H9 (cell line): ENCODE results near the gene GCNA. TPM values are rescaled to one million over a fixed set of nuclear protein-coding genes. Genes with fewer than 3 reads are reported as not detected.

Source experiments
- DNase-seq: peaks from one replicate; pipeline ENCODE4 v3.0.0-alpha.2; 2017
- H2AFZ ChIP-seq: one replicate; pipeline ENCODE4 v1.6.1; 2013; ENCODE audit warnings: mild to moderate bottlenecking, low read length, control low read depth, moderate library complexity
- H2AK5ac ChIP-seq: 2 replicates; pipeline ENCODE4 v1.6.1; 2013; ENCODE audit warnings: low read length, control low read depth, mixed read lengths; ENCODE audit not compliant: insufficient read length
- H2BK120ac ChIP-seq: one replicate; pipeline ENCODE4 v1.6.1; 2013; ENCODE audit warnings: low read depth, mild to moderate bottlenecking, low read length, control low read depth, inconsistent platforms; ENCODE audit not compliant: poor library complexity, severe bottlenecking
- H2BK12ac ChIP-seq: 2 replicates; pipeline ENCODE4 v1.6.1; 2013; ENCODE audit warnings: low read length, control low read depth, mixed read lengths, low read depth; ENCODE audit not compliant: insufficient read length
- H2BK15ac ChIP-seq: 2 replicates; pipeline ENCODE4 v1.6.1; 2013; ENCODE audit warnings: low read depth, low read length, control low read depth
- H2BK20ac ChIP-seq: one replicate; pipeline ENCODE4 v1.6.1; 2013; ENCODE audit warnings: low read depth, mild to moderate bottlenecking, low read length, control low read depth, inconsistent platforms; ENCODE audit not compliant: poor library complexity, severe bottlenecking
- H2BK5ac ChIP-seq: 2 replicates; pipeline ENCODE4 v1.6.1; 2013; ENCODE audit warnings: low read length, control low read depth, mixed read lengths; ENCODE audit not compliant: insufficient read length
- H3K14ac ChIP-seq: 2 replicates; pipeline ENCODE4 v1.6.1; 2013; ENCODE audit warnings: low read length, control low read depth; ENCODE audit not compliant: insufficient read depth
- H3K18ac ChIP-seq: 2 replicates; pipeline ENCODE4 v1.6.1; 2013; ENCODE audit warnings: low read depth, mild to moderate bottlenecking, mixed read lengths, low read length, control low read depth; ENCODE audit not compliant: insufficient read length
- H3K23ac ChIP-seq: 2 replicates; pipeline ENCODE4 v1.6.1; 2013; ENCODE audit warnings: low read length, control low read depth, mixed read lengths, low read depth; ENCODE audit not compliant: insufficient read length
- H3K23me2 ChIP-seq: 2 replicates; pipeline ENCODE4 v1.6.1; 2013; ENCODE audit warnings: low read depth, mild to moderate bottlenecking, mixed read lengths, low read length, control low read depth; ENCODE audit not compliant: insufficient read length, poor library complexity, severe bottlenecking
- H3K27ac ChIP-seq: 2 replicates; pipeline ENCODE4 v1.5.1; 2013; ENCODE audit warnings: low read length, control low read depth, mixed read lengths, low read depth; ENCODE audit not compliant: insufficient read length
- H3K27me3 ChIP-seq: 2 replicates; pipeline ENCODE4 v1.6.1; 2013; ENCODE audit warnings: low read length, control low read depth, inconsistent platforms; ENCODE audit not compliant: insufficient read depth
- H3K4ac ChIP-seq: 2 replicates; pipeline ENCODE4 v1.6.1; 2013; ENCODE audit warnings: low read depth, mild to moderate bottlenecking, control low read depth, inconsistent platforms, low read length, moderate library complexity
- H3K4me1 ChIP-seq: 2 replicates; pipeline ENCODE4 v1.6.1; 2013; ENCODE audit warnings: low read length, control low read depth, inconsistent platforms; ENCODE audit not compliant: insufficient read depth
- H3K4me2 ChIP-seq: 2 replicates; pipeline ENCODE4 v1.6.1; 2013; ENCODE audit warnings: low read length, control low read depth, mixed read lengths; ENCODE audit not compliant: insufficient read length, insufficient read depth
- H3K56ac ChIP-seq: 2 replicates; pipeline ENCODE4 v1.6.1; 2013; ENCODE audit warnings: low read depth, mild to moderate bottlenecking, mixed read lengths, low read length, control low read depth; ENCODE audit not compliant: insufficient read length
- H3K79me1 ChIP-seq: 2 replicates; pipeline ENCODE4 v1.6.1; 2013; ENCODE audit warnings: low read depth, mild to moderate bottlenecking, moderate library complexity, low read length, control low read depth, inconsistent platforms; ENCODE audit not compliant: insufficient read depth, poor library complexity, severe bottlenecking
- H3K79me2 ChIP-seq: 2 replicates; pipeline ENCODE4 v1.6.1; 2013; ENCODE audit warnings: low read length, control low read depth, inconsistent platforms; ENCODE audit not compliant: insufficient read depth
- H3K9ac ChIP-seq: 2 replicates; pipeline ENCODE4 v1.6.1; 2013; ENCODE audit warnings: low read length, control low read depth, mixed read lengths; ENCODE audit not compliant: insufficient read length; ENCODE audit errors: extremely low read depth
- H3K9me3 ChIP-seq: one replicate; pipeline ENCODE4 v1.6.1; 2013; ENCODE audit warnings: low read depth, low read length, inconsistent platforms; ENCODE audit not compliant: control insufficient read depth
- H3T11ph ChIP-seq: one replicate; pipeline ENCODE4 v1.6.1; 2013; ENCODE audit warnings: mild to moderate bottlenecking, low read length, control low read depth, inconsistent platforms
- H4K20me1 ChIP-seq: one replicate; pipeline ENCODE4 v1.6.1; 2013; ENCODE audit not compliant: control insufficient read depth, insufficient read length, insufficient read depth
- H4K5ac ChIP-seq: 2 replicates; pipeline ENCODE4 v1.6.1; 2013; ENCODE audit warnings: low read depth, mild to moderate bottlenecking, mixed read lengths, low read length, control low read depth; ENCODE audit not compliant: insufficient read length
- H4K8ac ChIP-seq: replicated peaks from 2 replicates; pipeline ENCODE4 v1.6.1; 2013; ENCODE audit warnings: low read length, control low read depth, mixed read lengths, low read depth; ENCODE audit not compliant: insufficient read length
- H4K91ac ChIP-seq: 2 replicates; pipeline ENCODE4 v1.6.1; 2013; ENCODE audit warnings: low read depth, mild to moderate bottlenecking, moderate library complexity, mixed read lengths, low read length, control low read depth; ENCODE audit not compliant: insufficient read length
- H3K27ac Mint-ChIP-seq, 3 experiments: 2 replicates in 2 of 3; 3 replicates in 1 of 3; pipeline ENCODE4 v1.8.0; 2020 to 2021; ENCODE audit warnings: mixed read lengths in 3 of 3, mild to moderate bottlenecking in 1 of 3, moderate library complexity in 1 of 3
- H3K27me3 Mint-ChIP-seq: 2 replicates; pipeline ENCODE4 v1.8.0; 2021; ENCODE audit warnings: low read depth, mild to moderate bottlenecking, moderate library complexity, mixed read lengths
- H3K36me3 Mint-ChIP-seq, 3 experiments: 2 replicates in 2 of 3; 3 replicates in 1 of 3; pipeline ENCODE4 v1.8.0; 2020 to 2021; ENCODE audit warnings: low read depth in 3 of 3, mixed read lengths in 3 of 3; ENCODE audit not compliant: insufficient read depth in 1 of 3
- H3K4me1 Mint-ChIP-seq, 2 experiments: 2 replicates each; pipeline ENCODE4 v1.8.0; 2020; ENCODE audit warnings: mixed read lengths in 2 of 2
- H3K4me3 Mint-ChIP-seq, 2 experiments: 2 replicates in 1 of 2; 3 replicates in 1 of 2; pipeline ENCODE4 v1.8.0; 2020 to 2021; ENCODE audit warnings: mild to moderate bottlenecking in 2 of 2, mixed read lengths in 2 of 2, moderate library complexity in 1 of 2
- H3K9me3 Mint-ChIP-seq, 2 experiments: 2 replicates in 1 of 2; 3 replicates in 1 of 2; pipeline ENCODE4 v1.8.0; 2020; ENCODE audit warnings: mild to moderate bottlenecking in 2 of 2, mixed read lengths in 2 of 2, moderate library complexity in 1 of 2
- WGBS: extraction: QIAGEN DNeasy Blood & Tissue Kit; methylation state at CpG from one replicate; pipeline ENCODE4 v1.1.7; 2013; ENCODE audit warnings: missing lambda C conversion rate, low lambda C conversion rate, mixed read lengths; ENCODE audit not compliant: insufficient read length; ENCODE audit errors: extremely low coverage; 5-methylcytosine and 5-hydroxymethylcytosine counted together
- total RNA-seq: library from RNA; stranded (reverse); gene quantifications from 2 replicates; pipeline ENCODE4 v1.2.1, GENCODE V29; 2021
- TF ChIP-seq, protein P1 (sequence below): fragments of 200-600 bp; sonication (generic); conservative IDR thresholded peaks from 3 replicates; pipeline ENCODE4 v1.8.0; 2021; ENCODE audit warnings: antibody characterized with exemption, mild to moderate bottlenecking

Gene GCNA
- total RNA-seq, 1 experiment from 2014 or later: 0.96 TPM

DNA sequence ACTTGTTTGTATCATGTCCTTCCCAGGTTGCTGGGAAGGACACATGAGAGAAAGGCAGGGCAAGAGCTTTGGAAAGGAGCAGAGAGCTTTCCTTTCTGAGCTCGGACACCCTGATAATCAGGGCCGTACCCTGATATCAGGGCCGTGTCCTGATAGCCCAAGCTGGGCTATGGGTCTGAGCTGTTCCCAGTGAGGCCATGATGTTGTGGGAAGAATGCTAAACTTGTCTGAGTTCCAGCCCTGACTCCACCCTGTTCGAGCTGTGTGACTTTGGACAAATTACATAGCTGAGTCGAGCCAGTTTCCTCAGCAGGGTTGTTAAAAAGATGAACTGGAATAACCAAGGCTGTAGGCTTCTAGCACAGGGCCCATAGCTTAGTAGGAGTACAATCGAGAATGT lies 43.4 kb downstream of the GCNA start:
- no peak overlapping the region for H3K4me3 Mint-ChIP-seq
- H2BK20ac ChIP-seq: no peak overlapping the region
- peaks cover 0 to 6% (median 2%) of the 10 kb centered on the region in 3 experiments; a peak in 4 of 7 replicates for H3K36me3 Mint-ChIP-seq
- H3K4me1 Mint-ChIP-seq: peaks cover 2 to 14% of the 10 kb centered on the region in 2 experiments; a peak in 1 of 4 replicates
- H3K56ac ChIP-seq: no peak overlapping the region
- H3K4me1 ChIP-seq: no peaks in the 10 kb centered on the region
- H2BK5ac ChIP-seq: no peak overlapping the region
- no peaks in the 10 kb centered on the region for H3K79me2 ChIP-seq
- no peak overlapping the region for H2AFZ ChIP-seq
- H2BK12ac ChIP-seq: no peak overlapping the region
- no peak overlapping the region for H3K18ac ChIP-seq
- no peak overlapping the region for H4K91ac ChIP-seq
- no peak overlapping the region for H2BK120ac ChIP-seq
- no peaks in the 10 kb centered on the region for H4K20me1 ChIP-seq
- H3K4me2 ChIP-seq: no peak overlapping the region
- no peak overlapping the region for H2AK5ac ChIP-seq
- H4K8ac ChIP-seq: no peak overlapping the region
- H3K79me1 ChIP-seq: no peaks in the 10 kb centered on the region
- H3K27me3 Mint-ChIP-seq: no peaks in the 10 kb centered on the region
- no peak overlapping the region for H3K27ac ChIP-seq
- H3K23ac ChIP-seq: no peak overlapping the region
- H4K5ac ChIP-seq: no peak overlapping the region
- H3K9me3 Mint-ChIP-seq: peaks cover 64 to 82% of the 10 kb centered on the region in 2 experiments
- no peak overlapping the region for H3T11ph ChIP-seq
- H3K23me2 ChIP-seq: no peaks in the 10 kb centered on the region
- no peaks in the 10 kb centered on the region for H3K27me3 ChIP-seq
- no peak for DNase-seq
- H3K9ac ChIP-seq: no peak overlapping the region
- H3K9me3 ChIP-seq: peaks cover 27% of the 10 kb centered on the region
- H2BK15ac ChIP-seq: no peak overlapping the region
- no peak overlapping the region for H3K27ac Mint-ChIP-seq
- H3K4ac ChIP-seq: no peak overlapping the region
- no peak overlapping the region for H3K14ac ChIP-seq
- TF ChIP-seq, protein P1, sequence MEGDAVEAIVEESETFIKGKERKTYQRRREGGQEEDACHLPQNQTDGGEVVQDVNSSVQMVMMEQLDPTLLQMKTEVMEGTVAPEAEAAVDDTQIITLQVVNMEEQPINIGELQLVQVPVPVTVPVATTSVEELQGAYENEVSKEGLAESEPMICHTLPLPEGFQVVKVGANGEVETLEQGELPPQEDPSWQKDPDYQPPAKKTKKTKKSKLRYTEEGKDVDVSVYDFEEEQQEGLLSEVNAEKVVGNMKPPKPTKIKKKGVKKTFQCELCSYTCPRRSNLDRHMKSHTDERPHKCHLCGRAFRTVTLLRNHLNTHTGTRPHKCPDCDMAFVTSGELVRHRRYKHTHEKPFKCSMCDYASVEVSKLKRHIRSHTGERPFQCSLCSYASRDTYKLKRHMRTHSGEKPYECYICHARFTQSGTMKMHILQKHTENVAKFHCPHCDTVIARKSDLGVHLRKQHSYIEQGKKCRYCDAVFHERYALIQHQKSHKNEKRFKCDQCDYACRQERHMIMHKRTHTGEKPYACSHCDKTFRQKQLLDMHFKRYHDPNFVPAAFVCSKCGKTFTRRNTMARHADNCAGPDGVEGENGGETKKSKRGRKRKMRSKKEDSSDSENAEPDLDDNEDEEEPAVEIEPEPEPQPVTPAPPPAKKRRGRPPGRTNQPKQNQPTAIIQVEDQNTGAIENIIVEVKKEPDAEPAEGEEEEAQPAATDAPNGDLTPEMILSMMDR: no peak
- no CpG with 5 or more reads among the region's 6 CpGs for WGBS
